HUES48 (cell line): ENCODE data around the gene TRAFD1.
"Not testable (repeated sequence)": the region's sequence is repeated elsewhere in the genome, so short reads cannot be mapped to it uniquely, and the experiment has no call there.

Experiments
- H3K27ac ChIP-seq: one replicate; pipeline ENCODE4 v1.7.0; 2013; ENCODE audit warnings: low read depth, low read length, inconsistent platforms
- H3K27me3 ChIP-seq: 2 replicates; pipeline ENCODE4 v1.6.1; 2013; ENCODE audit warnings: mild to moderate bottlenecking, low read length; ENCODE audit not compliant: control insufficient read depth, insufficient read depth
- H3K36me3 ChIP-seq: 2 replicates; pipeline ENCODE4 v1.6.1; 2013; ENCODE audit warnings: low read length; ENCODE audit not compliant: control insufficient read depth, insufficient read depth
- H3K4me1 ChIP-seq: 2 replicates; pipeline ENCODE4 v1.6.1; 2013; ENCODE audit warnings: mild to moderate bottlenecking, low read length; ENCODE audit not compliant: control insufficient read depth, insufficient read depth
- H3K4me3 ChIP-seq: 2 replicates; pipeline ENCODE4 v1.5.1; 2013; ENCODE audit warnings: mild to moderate bottlenecking, low read depth, low read length
- H3K9ac ChIP-seq: 2 replicates; pipeline ENCODE4 v1.6.1; 2013; ENCODE audit warnings: mild to moderate bottlenecking, low read depth, low read length, moderate library complexity
- H3K9me3 ChIP-seq: 2 replicates; pipeline ENCODE4 v1.6.1; 2013; ENCODE audit warnings: low read length; ENCODE audit not compliant: control insufficient read depth, insufficient read depth

The TRAFD1 gene

DNA sequence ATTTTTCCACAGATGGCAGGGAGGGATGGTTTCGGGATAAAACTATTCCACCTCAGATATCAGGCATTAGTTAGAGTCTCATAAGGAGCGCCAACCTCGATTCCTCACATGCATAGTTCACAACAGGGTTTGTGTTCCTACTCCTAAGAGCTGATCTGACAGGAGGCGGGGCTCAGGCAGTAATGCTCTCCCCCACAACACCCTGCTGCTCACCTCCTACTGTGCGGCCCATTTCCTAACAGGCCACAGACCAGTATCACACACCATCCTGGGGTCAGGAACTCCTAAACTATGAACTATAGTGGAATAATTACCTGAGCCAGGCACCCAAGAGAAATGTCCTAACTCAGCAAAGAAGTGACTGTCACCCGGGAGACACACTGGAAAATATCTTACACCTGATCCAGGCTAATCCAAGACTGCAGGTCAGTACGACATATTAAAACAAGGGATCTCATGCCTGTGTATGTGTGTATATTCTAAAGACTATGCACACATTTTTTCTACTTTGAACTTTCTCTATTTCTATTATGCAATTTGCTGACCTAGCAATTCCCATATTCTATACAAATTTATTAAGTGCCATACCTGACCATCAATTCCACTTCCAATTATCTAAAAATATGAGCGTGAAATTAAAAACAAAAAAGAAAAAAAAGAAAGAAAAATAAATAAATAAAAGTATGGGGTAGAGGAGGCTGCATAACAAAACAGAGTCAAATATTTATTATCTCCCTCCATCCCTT, 21.4 kb upstream of the TRAFD1 start:
- Histone ChIP-seq H3K27ac (no peak overlapping the region), H3K4me3 (no peak overlapping the region), H3K36me3 (peaks cover 38% of the 10 kb centered on the region), H3K4me1 (peaks cover 32% of the 10 kb centered on the region), H3K9me3 (no peaks in the 10 kb centered on the region), H3K9ac (no peak overlapping the region), H3K27me3 (no peaks in the 10 kb centered on the region)

DNA sequence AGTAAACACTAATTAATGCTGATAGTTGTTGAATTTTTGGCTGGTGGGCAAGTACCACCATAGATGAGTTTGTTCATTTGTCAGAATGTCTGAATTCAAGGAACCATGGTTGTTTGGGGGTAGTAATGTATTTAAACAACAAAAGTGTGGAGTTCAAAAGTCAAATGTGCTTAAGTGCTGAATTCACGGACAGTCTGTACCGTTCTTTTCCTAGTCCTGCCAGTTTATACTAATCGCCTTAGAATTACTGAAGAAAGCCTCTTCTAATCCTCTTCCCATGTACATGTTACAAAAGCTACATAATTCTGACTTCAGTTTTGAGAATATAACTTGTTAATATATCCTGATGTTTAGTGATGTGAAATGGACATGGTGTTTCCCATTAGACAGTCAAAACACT, 19.5 kb upstream of the TRAFD1 start:
- Histone ChIP-seq H3K27ac (no peak overlapping the region), H3K9ac (no peak overlapping the region)

DNA sequence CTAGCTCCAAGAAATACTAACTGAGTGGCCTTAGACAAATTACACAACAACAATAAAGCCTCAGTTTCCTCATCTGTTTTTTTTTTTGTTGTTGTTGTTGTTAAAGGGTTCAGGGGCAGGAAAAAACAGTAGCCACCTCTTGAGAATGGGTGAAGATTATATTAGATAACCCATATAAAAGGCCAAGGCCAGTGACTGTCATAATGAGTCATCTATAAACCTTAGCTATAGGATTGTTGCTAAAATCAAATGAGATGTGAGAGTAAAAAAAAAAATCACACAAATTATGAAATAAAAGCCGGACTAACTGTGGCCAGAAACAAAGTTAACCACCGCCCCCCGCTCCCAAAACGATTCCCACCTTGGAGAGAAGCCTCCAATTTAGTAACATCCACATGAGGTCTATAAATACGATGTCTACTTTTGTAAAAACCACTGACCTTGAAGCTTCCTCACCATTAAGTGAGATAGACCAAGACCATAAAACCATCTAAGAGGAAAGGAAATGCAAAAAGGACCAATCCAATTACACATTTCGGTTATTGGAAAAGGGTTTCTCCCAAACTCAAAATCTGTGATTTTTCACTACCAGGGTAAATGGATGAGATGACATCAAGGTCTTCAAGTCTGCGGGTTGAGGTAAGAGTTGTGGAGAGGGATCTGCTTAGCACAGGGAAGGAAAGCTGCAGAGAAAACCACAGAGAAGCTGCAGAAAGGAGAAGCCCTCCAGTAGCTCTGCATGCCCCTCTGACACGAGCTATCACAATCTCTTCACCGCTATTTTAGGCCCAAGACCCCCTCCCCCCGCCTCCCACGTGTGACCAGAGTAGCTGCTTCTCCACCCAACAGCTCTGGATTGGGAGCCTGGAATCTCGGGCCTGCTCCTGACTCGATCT, 17.8 kb upstream of the TRAFD1 start:
- no peaks in the 10 kb centered on the region for H3K27me3 ChIP-seq
- H3K36me3 ChIP-seq: peaks cover 16% of the 10 kb centered on the region
- H3K27ac ChIP-seq: peak overlapping the region; percentile 91
- H3K4me3 ChIP-seq: peak overlapping the region; percentile 70
- H3K9ac ChIP-seq: peak overlapping the region; percentile 92
- H3K4me1 ChIP-seq: peaks cover 46% of the 10 kb centered on the region
- H3K9me3 ChIP-seq: no peaks in the 10 kb centered on the region

More for the DNA sequence above, 19.5 kb upstream of the TRAFD1 start:
- H3K4me3 ChIP-seq: no peak overlapping the region
- peaks cover 23% of the 10 kb centered on the region for H3K36me3 ChIP-seq
- no peaks in the 10 kb centered on the region for H3K9me3 ChIP-seq
- no peaks in the 10 kb centered on the region for H3K27me3 ChIP-seq
- H3K4me1 ChIP-seq: peaks cover 40% of the 10 kb centered on the region

DNA sequence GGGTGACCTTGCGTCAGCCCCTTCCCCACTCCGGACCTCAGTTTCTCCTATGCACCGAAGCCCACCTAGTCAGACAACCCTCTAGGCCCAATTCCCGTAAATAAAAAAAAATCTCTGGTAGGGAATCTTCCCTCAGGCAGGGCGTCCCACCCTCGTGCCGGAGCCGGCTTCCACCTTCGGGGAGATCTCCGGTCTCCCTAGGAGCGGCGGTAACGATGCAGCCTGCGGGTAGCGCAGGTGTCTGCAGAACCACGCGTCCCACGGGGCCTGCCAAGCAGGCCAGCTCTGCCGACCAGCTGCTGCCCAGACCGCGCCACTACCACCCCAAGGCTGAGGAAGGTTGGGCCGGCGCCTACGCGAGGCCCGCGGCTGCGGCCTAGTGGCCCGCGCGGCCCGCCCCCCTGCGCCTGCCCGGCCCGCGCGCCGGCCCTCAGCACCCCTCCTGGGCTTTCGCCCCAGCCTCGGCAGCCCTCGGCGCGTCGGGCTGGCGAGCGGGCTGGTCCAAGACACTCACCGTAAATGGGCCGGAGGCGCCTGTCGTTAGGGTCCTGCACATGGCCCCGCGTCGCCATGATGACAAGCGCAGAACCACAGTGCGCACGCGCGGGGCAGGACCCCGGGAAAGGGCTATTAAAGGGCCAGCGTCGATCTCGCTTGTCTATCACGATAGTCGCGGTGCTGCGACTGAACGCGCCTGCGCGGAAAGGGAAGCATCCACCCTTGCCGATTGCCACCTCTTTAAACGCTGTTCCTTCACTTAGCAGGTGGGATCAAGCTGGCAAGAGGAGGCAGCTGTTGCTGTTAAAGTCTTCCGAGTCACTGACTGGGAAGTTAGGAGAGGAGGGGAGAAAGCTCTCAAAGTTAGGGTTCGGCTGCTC, 16.9 kb upstream of the TRAFD1 start, which contains the start of gene NAA25:
Gene NAA25, minus strand, starts transcription at position 582 of the 878 bp plus-strand sequence. Its CDS starts 10 bp downstream, at position 572.
- peaks cover 15% of the 10 kb centered on the region for H3K36me3 ChIP-seq
- peak within 1 kb of the TSS; percentile 70 for H3K4me3 ChIP-seq
- no peaks in the 10 kb centered on the region for H3K9me3 ChIP-seq
- H3K27me3 ChIP-seq: no peaks in the 10 kb centered on the region
- peak within 1 kb of the TSS; percentile 92 for H3K9ac ChIP-seq
- peak within 1 kb of the TSS; percentile 91 for H3K27ac ChIP-seq
- peaks cover 49% of the 10 kb centered on the region for H3K4me1 ChIP-seq

DNA sequence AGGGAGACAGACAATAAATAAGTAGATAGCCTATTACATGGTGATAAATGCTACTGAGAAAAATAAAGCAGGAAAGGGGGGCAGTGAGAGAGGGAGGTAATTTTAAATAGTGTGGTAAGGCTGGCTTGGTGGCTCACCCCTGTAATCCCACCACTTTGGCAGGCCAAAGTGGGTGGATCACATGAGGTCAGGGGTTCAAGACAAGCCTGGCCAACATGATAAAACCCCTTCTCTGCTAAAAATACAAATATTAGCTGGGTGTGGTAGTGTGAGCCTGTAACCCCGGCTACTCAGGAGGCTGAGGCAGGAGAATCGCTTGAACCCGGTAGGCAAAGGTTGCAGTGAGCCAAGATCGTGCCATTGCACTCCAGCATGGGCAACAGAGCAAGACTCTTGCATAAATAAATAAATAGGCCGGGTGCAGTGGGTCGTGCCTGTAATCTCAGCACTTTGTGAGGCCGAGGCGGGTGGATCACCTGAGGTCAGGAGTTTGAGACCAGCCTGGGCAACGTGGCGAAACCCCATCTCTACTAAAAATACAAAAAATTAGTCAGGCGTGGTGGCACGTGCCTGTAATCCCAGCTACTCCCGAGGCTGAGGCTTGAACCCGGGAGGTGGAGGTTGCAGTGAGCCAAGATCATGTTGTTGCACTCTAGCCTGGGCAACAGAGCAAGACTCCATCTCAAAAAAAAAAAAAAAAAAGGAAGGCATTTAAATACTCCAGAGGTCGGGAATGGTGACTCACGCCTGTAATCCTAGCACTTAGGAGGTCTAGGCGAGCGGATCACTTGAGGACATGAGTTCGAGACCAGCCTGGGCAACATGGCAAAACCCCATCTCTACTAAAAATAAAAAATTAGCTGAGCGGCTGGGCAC, 14.3 kb upstream of the TRAFD1 start:
- not testable (repeated sequence) for H3K4me3 ChIP-seq, H3K9ac ChIP-seq
- peak overlapping the region; percentile 69 for H3K27ac ChIP-seq

DNA sequence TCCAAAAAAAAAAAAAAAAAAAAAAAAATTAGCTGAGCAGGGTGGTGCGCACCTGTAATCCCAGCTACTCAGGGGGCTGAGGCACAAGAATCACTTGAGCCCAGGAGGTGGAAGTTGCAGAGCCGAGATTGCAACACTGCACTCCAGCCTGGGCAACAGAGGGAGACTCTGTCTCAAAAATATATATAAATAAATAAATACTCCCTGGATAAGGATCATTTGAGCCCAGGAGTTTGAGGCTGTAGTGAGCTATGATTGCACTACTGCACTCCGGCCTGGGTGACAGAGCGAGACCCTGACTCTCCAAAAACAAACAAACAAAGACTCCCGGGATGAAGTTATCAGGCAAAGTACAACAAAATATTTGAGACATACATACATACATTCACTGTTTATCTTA, 13.4 kb upstream of the TRAFD1 start:
- no peak overlapping the region for H3K9ac ChIP-seq
- no peaks in the 10 kb centered on the region for H3K9me3 ChIP-seq
- H3K36me3 ChIP-seq: no peaks in the 10 kb centered on the region
- no peak overlapping the region for H3K27ac ChIP-seq
- H3K4me1 ChIP-seq: peaks cover 34% of the 10 kb centered on the region
- no peaks in the 10 kb centered on the region for H3K27me3 ChIP-seq
- H3K4me3 ChIP-seq: no peak overlapping the region

More for the DNA sequence above, 14.3 kb upstream of the TRAFD1 start:
- H3K4me1 ChIP-seq: peaks cover 34% of the 10 kb centered on the region
- not testable (repeated sequence) for H3K36me3 ChIP-seq, H3K9me3 ChIP-seq, H3K27me3 ChIP-seq

DNA sequence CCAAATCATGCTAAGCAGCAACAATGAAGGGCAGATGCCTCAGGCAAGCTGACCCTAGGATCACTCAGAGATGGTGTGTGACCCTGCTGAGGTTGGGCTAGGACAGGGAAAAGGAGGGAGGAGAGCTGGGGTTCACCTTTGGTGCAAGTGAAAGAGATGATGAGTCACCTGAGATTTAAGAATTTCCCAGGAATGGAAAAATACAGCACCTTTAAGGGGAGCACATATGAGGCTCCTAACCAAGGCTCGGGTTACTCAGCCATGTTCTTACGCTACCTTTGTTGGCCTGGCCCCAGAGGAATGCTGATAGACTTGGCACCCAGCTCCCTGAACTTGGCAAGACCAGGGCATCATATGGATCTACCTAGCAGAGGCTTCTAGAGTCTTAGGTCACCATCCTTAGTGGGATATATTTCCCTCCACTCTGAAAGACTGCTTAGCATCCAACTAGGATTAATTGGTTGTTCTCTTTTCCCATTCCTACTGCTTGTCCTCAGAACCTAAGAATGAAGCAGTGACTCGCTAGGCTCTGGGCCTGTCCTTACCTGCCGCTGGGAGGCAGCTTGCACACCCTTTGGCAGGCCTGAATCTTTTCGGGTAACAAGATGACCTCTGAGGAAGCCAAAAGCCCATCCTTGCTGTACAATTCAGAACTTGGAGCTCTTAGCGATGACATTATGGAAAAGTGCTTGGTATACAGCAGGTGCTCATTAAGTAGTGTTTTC, 12.8 kb upstream of the TRAFD1 start:
- no peaks in the 10 kb centered on the region for H3K9me3 ChIP-seq
- H3K27me3 ChIP-seq: no peaks in the 10 kb centered on the region
- no peaks in the 10 kb centered on the region for H3K36me3 ChIP-seq
- peak overlapping the region; percentile 2 for H3K27ac ChIP-seq
- peaks cover 29% of the 10 kb centered on the region for H3K4me1 ChIP-seq
- H3K4me3 ChIP-seq: no peak overlapping the region
- H3K9ac ChIP-seq: no peak overlapping the region

GRCh38 chr12:112115259-112116045, 9.9 kb upstream of the TRAFD1 start:
- no peaks in the 10 kb centered on the region for H3K36me3 ChIP-seq
- H3K4me1 ChIP-seq: peaks cover 22% of the 10 kb centered on the region
- no peaks in the 10 kb centered on the region for H3K27me3 ChIP-seq
- no peak overlapping the region for H3K4me3 ChIP-seq
- no peaks in the 10 kb centered on the region for H3K9me3 ChIP-seq
- no peak overlapping the region for H3K27ac ChIP-seq
- no peak overlapping the region for H3K9ac ChIP-seq
